H1 (cell line): ENCODE measurements around the gene PIGL. TPM values are rescaled to one million over a fixed set of nuclear protein-coding genes. Genes with fewer than 3 reads are reported as not detected.

Source experiments
- CTCF ChIA-PET: fragments of 300-600 bp; sonication (Branson Sonifier 250); formaldehyde crosslinking; loops from one replicate; lab custom pipeline; 2021; ENCODE audit not compliant: partially characterized antibody; lab: Charles Lee
- POLR2A ChIA-PET: fragments of 300-600 bp; sonication (Branson Sonifier 250); formaldehyde crosslinking; loops from one replicate; lab custom pipeline; 2021; ENCODE audit warnings: inconsistent platforms; ENCODE audit not compliant: partially characterized antibody; lab: Charles Lee
- DNase-seq, 2 experiments: peaks; one replicate each; pipeline versions ENCODE4 v3.0.0 to v3.0.0-alpha.2; 2010 to 2022; ENCODE audit warnings: low spot score in 2 of 2, low read depth in 1 of 2, mixed read lengths in 1 of 2
- FAIRE-seq: peaks from 2 replicates; lab custom pipeline; 2011; peaks lifted over from hg19 to GRCh38; lab: Jason Lieb, UNC
- H2AFZ ChIP-seq: 2 replicates; pipeline ENCODE4 v1.8.1; 2012; ENCODE audit warnings: low read length, inconsistent platforms
- H2AK5ac ChIP-seq: 2 replicates; pipeline ENCODE4 v1.6.1; 2013; ENCODE audit warnings: low read depth, low read length
- H2BK120ac ChIP-seq: replicated peaks from 2 replicates; pipeline ENCODE3; 2013; ENCODE audit warnings: low read depth, low read length, inconsistent platforms
- H2BK12ac ChIP-seq: 2 replicates; pipeline ENCODE4 v1.6.1; 2013; ENCODE audit warnings: low read depth, low read length
- H2BK15ac ChIP-seq: 2 replicates; pipeline ENCODE4 v1.6.1; 2013; ENCODE audit warnings: low read length
- H2BK20ac ChIP-seq: 2 replicates; pipeline ENCODE4 v1.6.1; 2013; ENCODE audit warnings: low read length
- H2BK5ac ChIP-seq: 2 replicates; pipeline ENCODE4 v1.6.1; 2013; ENCODE audit warnings: low read depth, low read length
- H3K14ac ChIP-seq: 2 replicates; pipeline ENCODE4 v1.6.1; 2013; ENCODE audit warnings: inconsistent platforms; ENCODE audit not compliant: insufficient read length
- H3K18ac ChIP-seq: 2 replicates; pipeline ENCODE4 v1.6.1; 2013; ENCODE audit warnings: low read length; ENCODE audit errors: extremely low read depth
- H3K23ac ChIP-seq: 2 replicates; pipeline ENCODE4 v1.6.1; 2013; ENCODE audit warnings: inconsistent platforms; ENCODE audit not compliant: insufficient read length
- H3K23me2 ChIP-seq: 2 replicates; pipeline ENCODE4 v1.6.1; 2013; ENCODE audit warnings: low read depth, low read length
- H3K27ac ChIP-seq: 2 replicates; pipeline ENCODE4 v1.6.1; 2011; ENCODE audit warnings: low read depth, low read length, inconsistent platforms
- H3K27me3 ChIP-seq, 4 experiments: replicated peaks in 1 of 4; 1 replicate in 1 of 4; 2 replicates in 3 of 4; pipeline versions ENCODE4 v1.6.1 to v1.8.1; 2011 to 2013; ENCODE audit warnings: low read length in 3 of 4, mild to moderate bottlenecking in 3 of 4, inconsistent platforms in 2 of 4, mixed read lengths in 2 of 4, moderate library complexity in 1 of 4; ENCODE audit not compliant: control insufficient read depth in 3 of 4, insufficient read depth in 3 of 4; ENCODE audit errors: extremely low read depth in 1 of 4
- H3K36me3 ChIP-seq, 4 experiments: 2 replicates each; pipeline versions ENCODE4 v1.6.1 to v1.8.1; 2011 to 2013; ENCODE audit warnings: mild to moderate bottlenecking in 4 of 4, low read length in 3 of 4, moderate library complexity in 2 of 4, control low read depth in 1 of 4, inconsistent platforms in 1 of 4; ENCODE audit not compliant: insufficient read depth in 4 of 4, control insufficient read depth in 2 of 4
- H3K4ac ChIP-seq: replicated peaks from 2 replicates; pipeline ENCODE3; 2013; ENCODE audit warnings: low read length, low read depth, mixed read lengths, inconsistent platforms; ENCODE audit not compliant: insufficient read length
- H3K4me1 ChIP-seq, 4 experiments: replicated peaks in 1 of 4; 1 replicate in 1 of 4; 2 replicates in 3 of 4; pipeline versions ENCODE4 v1.6.1 to v1.8.1; 2011 to 2013; ENCODE audit warnings: low read length in 3 of 4, inconsistent platforms in 2 of 4, mixed read lengths in 1 of 4; ENCODE audit not compliant: insufficient read depth in 4 of 4, control insufficient read depth in 3 of 4
- H3K4me2 ChIP-seq, 2 experiments: 2 replicates each; pipeline versions ENCODE4 v1.6.1 to v1.8.1; 2011 to 2013; ENCODE audit warnings: low read depth in 2 of 2, low read length in 2 of 2, control low read depth in 1 of 2, inconsistent platforms in 1 of 2, mild to moderate bottlenecking in 1 of 2; ENCODE audit not compliant: insufficient read depth in 1 of 2
- H3K4me3 ChIP-seq, 4 experiments: fragments of 200-600, 300-600 bp in 1 of 4; sonication (generic), shearing (Covaris generic), sonication (Bioruptor Twin) in 1 of 4; 2 replicates each; pipeline versions ENCODE4 v1.5.1 to v1.8.1; 2011 to 2016; ENCODE audit warnings: low read length in 4 of 4, low read depth in 3 of 4, control low read depth in 2 of 4, inconsistent platforms in 2 of 4, mild to moderate bottlenecking in 2 of 4, mixed read lengths in 1 of 4, moderate library complexity in 1 of 4; ENCODE audit not compliant: insufficient read depth in 2 of 4; ENCODE audit errors: extremely low read depth in 1 of 4
- H3K56ac ChIP-seq: replicated peaks from 2 replicates; pipeline ENCODE3; 2013; ENCODE audit warnings: low read depth, mild to moderate bottlenecking, mixed read lengths, low read length, inconsistent platforms; ENCODE audit not compliant: insufficient read length
- H3K79me1 ChIP-seq: 2 replicates; pipeline ENCODE4 v1.6.1; 2013; ENCODE audit warnings: low read depth, low read length, control low read depth
- H3K79me2 ChIP-seq, 2 experiments: 2 replicates each; pipeline versions ENCODE4 v1.6.1 to v1.8.1; 2012 to 2013; ENCODE audit warnings: low read length in 2 of 2, mild to moderate bottlenecking in 2 of 2, inconsistent platforms in 1 of 2; ENCODE audit not compliant: insufficient read depth in 2 of 2, control insufficient read depth in 1 of 2
- H3K9ac ChIP-seq, 4 experiments: replicated peaks in 1 of 4; 1 replicate in 1 of 4; 2 replicates in 3 of 4; pipeline versions ENCODE4 v1.6.1 to v1.8.1; 2011 to 2013; ENCODE audit warnings: low read depth in 3 of 4, low read length in 3 of 4, control low read depth in 2 of 4, mild to moderate bottlenecking in 2 of 4, moderate library complexity in 2 of 4, inconsistent platforms in 1 of 4; ENCODE audit errors: extremely low read depth in 1 of 4
- H3K9me3 ChIP-seq, 2 experiments: 2 replicates each; pipeline versions ENCODE4 v1.6.1 to v1.8.1; 2012 to 2013; ENCODE audit warnings: mild to moderate bottlenecking in 2 of 2, moderate library complexity in 2 of 2, control low read depth in 1 of 2, inconsistent platforms in 1 of 2, low read depth in 1 of 2, low read length in 1 of 2, mixed read lengths in 1 of 2; ENCODE audit not compliant: insufficient read depth in 2 of 2
- H4K20me1 ChIP-seq, 2 experiments: replicated peaks in 1 of 2; 2 replicates each; pipeline versions ENCODE3 to v1.8.1; 2011 to 2013; ENCODE audit warnings: inconsistent platforms in 2 of 2, low read length in 2 of 2, mild to moderate bottlenecking in 1 of 2; ENCODE audit not compliant: insufficient read depth in 2 of 2, control insufficient read depth in 1 of 2
- H4K5ac ChIP-seq: 2 replicates; pipeline ENCODE4 v1.6.1; 2013; ENCODE audit warnings: low read length, low read depth, mixed read lengths, inconsistent platforms; ENCODE audit not compliant: insufficient read length
- H4K8ac ChIP-seq: 2 replicates; pipeline ENCODE4 v1.8.0; 2013; ENCODE audit warnings: mild to moderate bottlenecking, moderate library complexity, low read length, inconsistent platforms; ENCODE audit not compliant: insufficient read depth; ENCODE audit errors: extremely low read depth
- H4K91ac ChIP-seq: replicated peaks from 2 replicates; pipeline ENCODE3; 2013; ENCODE audit warnings: low read length, mixed read lengths, inconsistent platforms; ENCODE audit not compliant: insufficient read length
- ATF2 ChIP-seq: IDR thresholded peaks from 2 replicates; pipeline ENCODE4 v1.6.1; 2012; ENCODE audit warnings: low read length, inconsistent platforms
- CBX8 ChIP-seq: fragments of 300-800, 300-1000 bp; sonication (generic); IDR thresholded peaks from 2 replicates; pipeline ENCODE4 v1.7.1; 2016; ENCODE audit warnings: low read depth, low read length, borderline replicate concordance
- CHD2 ChIP-seq: IDR thresholded peaks from 2 replicates; pipeline ENCODE4 v1.6.1; 2012; ENCODE audit warnings: low read length, improper control_type of control experiment
- CREB1 ChIP-seq: IDR thresholded peaks from 2 replicates; pipeline ENCODE4 v1.6.1; 2012; ENCODE audit warnings: inconsistent platforms
- EGR1 ChIP-seq: IDR thresholded peaks from 2 replicates; pipeline ENCODE4 v1.6.1; 2011; ENCODE audit warnings: low read depth, low read length, borderline replicate concordance
- EP300 ChIP-seq, 2 experiments: IDR thresholded peaks; 1 replicate in 1 of 2; 2 replicates in 1 of 2; pipeline ENCODE4 v1.6.1; 2011 to 2012; ENCODE audit warnings: low read depth in 2 of 2, low read length in 2 of 2, mild to moderate bottlenecking in 2 of 2, borderline replicate concordance in 1 of 2, inconsistent platforms in 1 of 2, moderate library complexity in 1 of 2
- FOSL1 ChIP-seq: IDR thresholded peaks from 2 replicates; pipeline ENCODE4 v1.6.1; 2011; ENCODE audit warnings: mild to moderate bottlenecking, low read depth, low read length, moderate library complexity; ENCODE audit not compliant: insufficient read depth
- JUN ChIP-seq: IDR thresholded peaks from 2 replicates; pipeline ENCODE4 v1.6.1; 2011; ENCODE audit warnings: low read depth, mild to moderate bottlenecking, improper control_type of control experiment, low read length
- KDM4A ChIP-seq: IDR thresholded peaks from one replicate; pipeline ENCODE4 v1.7.1; 2012; ENCODE audit warnings: low read depth, mild to moderate bottlenecking, moderate library complexity, low read length, inconsistent platforms; ENCODE audit not compliant: severe bottlenecking
- MAFK ChIP-seq: IDR thresholded peaks from 2 replicates; pipeline ENCODE4 v1.6.1; 2012; ENCODE audit warnings: low read depth, mild to moderate bottlenecking, improper control_type of control experiment, low read length
- PHF8 ChIP-seq: fragments of 200-600 bp; sonication (generic); conservative IDR thresholded peaks from 2 replicates; pipeline ENCODE4 v1.7.1; 2012; ENCODE audit warnings: low read depth, mild to moderate bottlenecking, inconsistent platforms, low read length, moderate library complexity
- SAP30 ChIP-seq: fragments of 300-600 bp; sonication (generic); IDR thresholded peaks from 2 replicates; pipeline ENCODE4 v1.7.1; 2012; ENCODE audit warnings: low read length, moderate library complexity, mild to moderate bottlenecking, inconsistent platforms; ENCODE audit not compliant: insufficient read depth, insufficient replicate concordance
- SUZ12 ChIP-seq: fragments of 200-600 bp; sonication (generic); IDR thresholded peaks from 2 replicates; pipeline ENCODE4 v1.6.1; 2012; ENCODE audit warnings: mild to moderate bottlenecking, inconsistent platforms, low read length, moderate library complexity, mixed read lengths
- WGBS, 2 experiments: shearing (Covaris generic) in 1 of 2; methylation state at CpG; one replicate each; pipeline versions ENCODE4 v1.1.6 to v1.1.7; 2013 to 2015; ENCODE audit warnings: low lambda C conversion rate in 2 of 2, mixed read lengths in 2 of 2, inconsistent platforms in 1 of 2, low coverage in 1 of 2, missing lambda C conversion rate in 1 of 2; ENCODE audit not compliant: insufficient replicate concordance in 2 of 2, insufficient coverage in 1 of 2, insufficient read length in 1 of 2; ENCODE audit errors: extremely low coverage in 1 of 2, missing lambda C conversion rate in 1 of 2; 5-methylcytosine and 5-hydroxymethylcytosine counted together
- polyA plus RNA-seq, 7 experiments: library from polyadenylated mRNA; depleted of rRNA in 3 of 7; stranded (reverse) in 5 of 7; unstranded in 2 of 7; fragments of >200 nt in 5 of 7; fragments of 200-250 nt in 2 of 7; gene quantifications; 1 replicate in 5 of 7; 2 replicates in 1 of 7; 4 replicates in 1 of 7; pipeline versions ENCODE4 v1.2.1 to v1.2.3, GENCODE V29; 2011 to 2013; ENCODE audit warnings: missing spikeins in 2 of 7, mixed read lengths in 2 of 7
- total RNA-seq: library from RNA; stranded (reverse); fragmentation: NEBNext Ultra II Directional; extraction: Animal tissue kit (Norgen Biotek cat#: 25700); gene quantifications from 2 replicates; pipeline ENCODE4 v1.2.1, GENCODE V29; 2021

PIGL gene
- total and polyA plus RNA-seq, 2 of the 8 experiments (the other 6 are each of a cell fraction or from before 2014, with no cell fraction given), result 28.4 to 30.8 TPM

GRCh38 chr17:16262201-16262600 lies 45.2 kb downstream of the PIGL start:
- ChIA-PET POLR2A (interaction anchor here (0.7 kb wide), 1 partner anchor 47 kb away, joined by 4 read pairs; the partner anchor contains the start of gene NCOR1), CTCF (no interaction called here)
- H2BK20ac ChIP-seq, result no peak overlapping the region
- H3K36me3 ChIP-seq, result peaks cover 0 to 2% (median 0%) of the 10 kb centered on the region in 4 experiments; a peak in 2 of 8 replicates
- no peak overlapping the region for H3K27ac ChIP-seq
- DNase-seq (no peak), FAIRE-seq (no peak)
- no peak overlapping the region for H2BK15ac ChIP-seq
- no peak overlapping the region for H4K5ac ChIP-seq
- H2BK5ac ChIP-seq, result no peak overlapping the region
- H3K4ac ChIP-seq, result no peak overlapping the region
- no peak overlapping the region for H4K8ac ChIP-seq
- H3K23me2 ChIP-seq, result no peaks in the 10 kb centered on the region
- no peak overlapping the region for H3K56ac ChIP-seq
- peaks cover 0 to 1% of the 10 kb centered on the region in 2 experiments for H4K20me1 ChIP-seq
- H3K18ac ChIP-seq, result no peak overlapping the region
- no peak overlapping the region for H2AFZ ChIP-seq
- no peak overlapping the region for H2AK5ac ChIP-seq
- no peak overlapping the region for H4K91ac ChIP-seq
- no peaks in the 10 kb centered on the region for H3K27me3 ChIP-seq
- no peaks in the 10 kb centered on the region for H3K4me1 ChIP-seq
- 90% methylated on average over 4 of the region's 4 CpGs; no CpG with 5 or more reads in 1 of the 2 experiments for WGBS, 2 experiments
- no peaks in the 10 kb centered on the region for H3K79me1 ChIP-seq
- H3K9me3 ChIP-seq, result no peaks in the 10 kb centered on the region
- H3K4me2 ChIP-seq, result no peak overlapping the region
- no peak overlapping the region for H3K23ac ChIP-seq
- no peak overlapping the region for H2BK120ac ChIP-seq
- no peak overlapping the region for H3K14ac ChIP-seq
- no peak overlapping the region for H2BK12ac ChIP-seq
- H3K79me2 ChIP-seq, result no peaks in the 10 kb centered on the region
- no peak overlapping the region for H3K9ac ChIP-seq
- no peak overlapping the region for H3K4me3 ChIP-seq
- TF ChIP-seq FOSL1, result no peak
- TF ChIP-seq PHF8, result no peak
- no peak for TF ChIP-seq CBX8
- TF ChIP-seq SUZ12, result no peak
- TF ChIP-seq MAFK, result no peak
- no peak for TF ChIP-seq JUN
- no peak for TF ChIP-seq EP300 (IDR thresholded peaks at IDR 0.05; ENCODE audit: borderline replicate concordance in 1 of 2, low read depth in 2 of 2, low read length in 2 of 2)
- TF ChIP-seq CREB1, result no peak
- TF ChIP-seq ATF2, result no peak
- TF ChIP-seq SAP30, result no peak
- TF ChIP-seq KDM4A, result no peak
- TF ChIP-seq CHD2, result no peak
- no peak for TF ChIP-seq EGR1
